GM23338 (cell line): Measurements from ENCODE around the gene FCER2. TPM values are rescaled to one million over a fixed set of nuclear protein-coding genes. Genes with fewer than 3 reads are reported as not detected.

Source experiments
- ATAC-seq: fragments of 200-7000 bp; cut with Tn5 transposase; 3 replicates; pipeline ENCODE4 v1.9.1; 2020
- DNase-seq: peaks from one replicate; pipeline ENCODE4 v3.0.0-alpha.2; 2015; ENCODE audit warnings: low spot score
- H2AFZ ChIP-seq: fragments of 200-600 bp; sonication (generic); 2 replicates; pipeline ENCODE4 v1.8.0; 2016; ENCODE audit warnings: antibody characterized with exemption, mild to moderate bottlenecking, moderate library complexity
- H3F3A ChIP-seq: fragments of 200-600 bp; sonication (generic); replicated peaks from 2 replicates; pipeline ENCODE4 v1.8.0; 2017; ENCODE audit warnings: antibody characterized with exemption, mixed run types, low read depth
- H3K27ac ChIP-seq: fragments of 200-600 bp; sonication (generic); 2 replicates; pipeline ENCODE4 v1.6.1; 2016; ENCODE audit warnings: low read depth
- H3K27me3 ChIP-seq: fragments of 200-600 bp; sonication (generic); 2 replicates; pipeline ENCODE4 v1.8.0; 2016; ENCODE audit warnings: mild to moderate bottlenecking, mixed run types, moderate library complexity; ENCODE audit not compliant: insufficient read depth
- H3K36me3 ChIP-seq: fragments of 200-600 bp; sonication (generic); 2 replicates; pipeline ENCODE4 v1.8.0; 2016; ENCODE audit warnings: mild to moderate bottlenecking; ENCODE audit not compliant: insufficient read depth
- H3K4me1 ChIP-seq: fragments of 200-600 bp; sonication (generic); 2 replicates; pipeline ENCODE4 v1.8.0; 2016; ENCODE audit warnings: mild to moderate bottlenecking, moderate library complexity; ENCODE audit not compliant: insufficient read depth
- H3K4me2 ChIP-seq: fragments of 200-600 bp; sonication (generic); 2 replicates; pipeline ENCODE4 v1.7.1; 2017; ENCODE audit warnings: mixed run types
- H3K4me3 ChIP-seq: fragments of 200-600 bp; sonication (generic); 2 replicates; pipeline ENCODE4 v1.6.1; 2016; ENCODE audit warnings: mixed run types
- H3K79me2 ChIP-seq: fragments of 200-600 bp; sonication (generic); replicated peaks from 2 replicates; pipeline ENCODE4 v1.8.0; 2017; ENCODE audit warnings: mild to moderate bottlenecking; ENCODE audit not compliant: insufficient read depth
- H3K9me2 ChIP-seq: fragments of 200-600 bp; sonication (generic); 2 replicates; pipeline ENCODE4 v1.8.0; 2017; ENCODE audit not compliant: insufficient read depth
- H4K20me1 ChIP-seq: fragments of 200-600 bp; sonication (generic); replicated peaks from 2 replicates; pipeline ENCODE4 v1.8.0; 2017; ENCODE audit warnings: mild to moderate bottlenecking; ENCODE audit not compliant: insufficient read depth
- H3K27ac Mint-ChIP-seq: 2 replicates; pipeline ENCODE4 v1.8.0; 2020; ENCODE audit warnings: inconsistent platforms, mild to moderate bottlenecking, moderate library complexity, mixed read lengths
- H3K27me3 Mint-ChIP-seq: 3 replicates; pipeline ENCODE4 v1.8.0; 2022; ENCODE audit warnings: low read depth, mild to moderate bottlenecking, moderate library complexity, mixed read lengths, inconsistent platforms; ENCODE audit not compliant: insufficient read depth, poor library complexity
- H3K36me3 Mint-ChIP-seq: 3 replicates; pipeline ENCODE4 v1.8.0; 2021; ENCODE audit warnings: low read depth, mild to moderate bottlenecking, inconsistent platforms, moderate library complexity, mixed read lengths
- H3K4me1 Mint-ChIP-seq: 3 replicates; pipeline ENCODE4 v1.8.0; 2020; ENCODE audit warnings: mild to moderate bottlenecking, inconsistent platforms, mixed read lengths
- H3K4me3 Mint-ChIP-seq: 3 replicates; pipeline ENCODE4 v1.8.0; 2021; ENCODE audit warnings: moderate library complexity, mild to moderate bottlenecking, inconsistent platforms, mixed read lengths
- H3K9me3 Mint-ChIP-seq: 3 replicates; pipeline ENCODE4 v1.8.0; 2020; ENCODE audit warnings: moderate library complexity, mild to moderate bottlenecking, inconsistent platforms, mixed read lengths
- CREB1 ChIP-seq: fragments of 250-450 bp; sonication (Bioruptor Pico); IDR thresholded peaks from 2 replicates; pipeline ENCODE4 v1.5.0; 2020; ENCODE audit warnings: low read depth, mild to moderate bottlenecking, moderate library complexity
- CTCF ChIP-seq, 2 experiments: fragments of 200-600 bp in 1 of 2; sonication (generic) in 1 of 2; conservative IDR thresholded peaks; 2 replicates each; pipeline versions ENCODE4 v1.5.1 to v1.6.1; 2016 to 2017; ENCODE audit warnings: antibody characterized with exemption in 2 of 2, low read depth in 2 of 2, mild to moderate bottlenecking in 2 of 2, moderate library complexity in 1 of 2
- ETS1 ChIP-seq: IDR thresholded peaks from 2 replicates; pipeline ENCODE4 v1.6.1; 2016; ENCODE audit warnings: antibody characterized with exemption
- EZH2 ChIP-seq: fragments of 200-600 bp; sonication (generic); IDR thresholded peaks from one replicate; pipeline ENCODE4 v1.8.0; 2017; ENCODE audit warnings: antibody characterized with exemption, mild to moderate bottlenecking, low read depth; ENCODE audit not compliant: unreplicated experiment
- EZH2phosphoT487 ChIP-seq: fragments of 200-600 bp; sonication (generic); IDR thresholded peaks from one replicate; pipeline ENCODE4 v1.8.1; 2018; ENCODE audit warnings: antibody characterized with exemption; ENCODE audit not compliant: unreplicated experiment
- JUNB ChIP-seq: IDR thresholded peaks from one replicate; pipeline ENCODE4 v1.6.1; 2016; ENCODE audit warnings: antibody characterized with exemption; ENCODE audit not compliant: unreplicated experiment
- NANOG ChIP-seq: IDR thresholded peaks from 2 replicates; pipeline ENCODE4 v1.6.1; 2016; ENCODE audit warnings: antibody characterized with exemption, borderline replicate concordance
- POLR2AphosphoS5 ChIP-seq: IDR thresholded peaks from 2 replicates; pipeline ENCODE4 v1.6.1; 2016; ENCODE audit warnings: antibody characterized with exemption, low read depth
- REST ChIP-seq: IDR thresholded peaks from one replicate; pipeline ENCODE4 v1.6.1; 2018; ENCODE audit warnings: antibody characterized with exemption; ENCODE audit not compliant: unreplicated experiment
- STAT1 ChIP-seq: IDR thresholded peaks from one replicate; pipeline ENCODE4 v1.6.1; 2016; ENCODE audit warnings: antibody characterized with exemption; ENCODE audit not compliant: unreplicated experiment
- ZNF114 ChIP-seq: fragments of 250-450 bp; sonication (Bioruptor Pico); IDR thresholded peaks from 2 replicates; pipeline ENCODE4 v1.5.0; 2020; ENCODE audit warnings: mild to moderate bottlenecking, moderate library complexity
- ZNF331 ChIP-seq: fragments of 250-450 bp; sonication (Bioruptor Pico); IDR thresholded peaks from 2 replicates; pipeline ENCODE4 v1.5.0; 2020; ENCODE audit warnings: low read depth, mild to moderate bottlenecking, moderate library complexity
- polyA plus RNA-seq: library from polyadenylated mRNA; unstranded; fragments of >200 nt; fragmentation: Nextera tagmentation; extraction: Ambion mirVana; gene quantifications from 2 replicates; pipeline ENCODE4 v1.2.1, GENCODE V29; 2016
- total RNA-seq: library from RNA; depleted of rRNA; stranded (reverse); fragments of >200 nt; shearing (Covaris generic); gene quantifications from 2 replicates; pipeline ENCODE4 v1.2.3, GENCODE V29; 2014

FCER2 gene
- total and polyA plus RNA-seq, 2 experiments from 2014 or later: 0.29 TPM; not detected in 1

GRCh38 chr19:7655581-7655980, 46.4 kb downstream of the FCER2 start:
- no peak for TF ChIP-seq ZNF114 (CRISPR knock-in tag)
- no peak for TF ChIP-seq POLR2AphosphoS5
- TF ChIP-seq JUNB: no peak
- no peak for TF ChIP-seq REST
- TF ChIP-seq CTCF (conservative IDR thresholded peaks at IDR 0.05; ENCODE audit: low read depth in 2 of 2): no peak
- TF ChIP-seq NANOG: no peak
- TF ChIP-seq STAT1: no peak
- Histone ChIP-seq H3K9me2 (no peaks in the 10 kb centered on the region), H2AFZ (no peak overlapping the region), H3K79me2 (no peaks in the 10 kb centered on the region), H3K27ac (no peak overlapping the region), H3F3A (no peaks in the 10 kb centered on the region), H4K20me1 (no peaks in the 10 kb centered on the region), H3K4me2 (no peak overlapping the region), H3K27me3 (peaks cover 27% of the 10 kb centered on the region), H3K36me3 (no peaks in the 10 kb centered on the region), H3K4me1 (no peaks in the 10 kb centered on the region), H3K4me3 (no peak overlapping the region)
- Mint-ChIP-seq H3K27ac (no peak overlapping the region), H3K9me3 (no peaks in the 10 kb centered on the region), H3K36me3 (no peaks in the 10 kb centered on the region), H3K4me1 (peaks cover 7% of the 10 kb centered on the region; the same call in 1 of the 3 replicates), H3K27me3 (peaks cover 29% of the 10 kb centered on the region), H3K4me3 (no peak overlapping the region)
- no peak for DNase-seq
- ATAC-seq: no peak

GRCh38 chr19:7654401-7654800, 47.5 kb downstream of the FCER2 start:
- no peaks in the 10 kb centered on the region for H3K36me3 ChIP-seq
- Mint-ChIP-seq H3K9me3 (no peaks in the 10 kb centered on the region), H3K36me3 (no peaks in the 10 kb centered on the region), H3K27me3 (peaks cover 29% of the 10 kb centered on the region), H3K27ac (no peak overlapping the region), H3K4me1 (peaks cover 7% of the 10 kb centered on the region; the same call in 1 of the 3 replicates), H3K4me3 (no peak overlapping the region)
- no peak overlapping the region for H2AFZ ChIP-seq
- H3K27me3 ChIP-seq: peaks cover 27% of the 10 kb centered on the region
- no peaks in the 10 kb centered on the region for H4K20me1 ChIP-seq
- no peak for DNase-seq
- H3F3A ChIP-seq: no peaks in the 10 kb centered on the region
- no peak overlapping the region for H3K4me3 ChIP-seq
- H3K27ac ChIP-seq: no peak overlapping the region
- no peaks in the 10 kb centered on the region for H3K79me2 ChIP-seq
- H3K4me2 ChIP-seq: no peak overlapping the region
- H3K9me2 ChIP-seq: no peaks in the 10 kb centered on the region
- no peaks in the 10 kb centered on the region for H3K4me1 ChIP-seq
- no peak for ATAC-seq
- TF ChIP-seq EZH2 (no peak), ZNF114 (CRISPR knock-in tag) (no peak), CTCF (conservative IDR thresholded peaks at IDR 0.05; ENCODE audit: low read depth in 2 of 2) (no peak), ZNF331 (no peak), NANOG (no peak), ETS1 (no peak), JUNB (no peak), EZH2phosphoT487 (no peak), STAT1 (no peak), CREB1 (CRISPR knock-in tag) (no peak), POLR2AphosphoS5 (no peak)
